IMR-90 (cell line): ENCODE data around the gene ZNF337. TPM values are rescaled to one million over a fixed set of nuclear protein-coding genes. Genes with fewer than 3 reads are reported as not detected.

Experiments used
- ATAC-seq: fragments of 200-7000 bp; cut with Tn5 transposase; 2 replicates; pipeline ENCODE4 v1.9.1; 2020; ENCODE audit warnings: low read depth, mild to moderate bottlenecking, moderate library complexity
- BruUV-seq: library from RNA; stranded (reverse); fragments of 400-500 nt; replicated peaks from 2 replicates; lab custom pipeline; 2021; lab: Mats Ljungman, UMichigan
- CTCF ChIA-PET: fragments of 300-600 bp; formaldehyde crosslinking; extraction: SDS; loops from one replicate; lab custom pipeline; 2021; ENCODE audit warnings: antibody characterized with exemption; lab: Yijun Ruan, JAX
- POLR2A ChIA-PET: fragments of 300-600 bp; sonication (Branson Sonifier 250); formaldehyde crosslinking; loops from one replicate; lab custom pipeline; 2022; ENCODE audit warnings: antibody characterized with exemption; ENCODE audit not compliant: unreplicated experiment; lab: Charles Lee
- DNase-seq: peaks from one replicate; pipeline ENCODE4 v3.0.0; 2013
- H2AFZ ChIP-seq: replicated peaks from 2 replicates; pipeline ENCODE3; 2013; ENCODE audit warnings: low read length, mild to moderate bottlenecking; ENCODE audit not compliant: poor library complexity
- H2AK5ac ChIP-seq: 2 replicates; pipeline ENCODE4 v1.6.1; 2013; ENCODE audit warnings: low read depth, low read length, inconsistent platforms
- H2AK9ac ChIP-seq: replicated peaks from 2 replicates; pipeline ENCODE3; 2013; ENCODE audit warnings: mild to moderate bottlenecking, low read depth, low read length, moderate library complexity; ENCODE audit not compliant: poor library complexity
- H2BK120ac ChIP-seq: 2 replicates; pipeline ENCODE4 v1.6.1; 2013; ENCODE audit warnings: low read depth, low read length, inconsistent platforms
- H2BK15ac ChIP-seq: 3 replicates; pipeline ENCODE4 v1.6.1; 2013; ENCODE audit warnings: low read depth, low read length, inconsistent platforms
- H2BK20ac ChIP-seq: 2 replicates; pipeline ENCODE4 v1.6.1; 2013; ENCODE audit warnings: low read depth, mild to moderate bottlenecking, inconsistent platforms, low read length, moderate library complexity
- H2BK5ac ChIP-seq: 2 replicates; pipeline ENCODE4 v1.6.1; 2013; ENCODE audit warnings: mild to moderate bottlenecking, low read depth, low read length, inconsistent platforms; ENCODE audit not compliant: poor library complexity, severe bottlenecking
- H3K14ac ChIP-seq: replicated peaks from 2 replicates; pipeline ENCODE4 v1.6.1; 2013; ENCODE audit warnings: low read depth, low read length, inconsistent platforms
- H3K18ac ChIP-seq: 2 replicates; pipeline ENCODE4 v1.6.1; 2013; ENCODE audit warnings: low read depth, low read length, control low read depth
- H3K23ac ChIP-seq: 2 replicates; pipeline ENCODE4 v1.6.1; 2013; ENCODE audit warnings: low read depth, low read length, inconsistent platforms
- H3K27ac ChIP-seq: 2 replicates; pipeline ENCODE4 v1.5.1; 2013; ENCODE audit warnings: mild to moderate bottlenecking, control low read depth, low read length; ENCODE audit not compliant: insufficient read depth
- H3K27me3 ChIP-seq: 2 replicates; pipeline ENCODE4 v1.6.1; 2013; ENCODE audit warnings: low read length; ENCODE audit not compliant: control insufficient read depth, insufficient read depth
- H3K36me3 ChIP-seq: 2 replicates; pipeline ENCODE4 v1.6.1; 2013; ENCODE audit warnings: low read length, mixed read lengths; ENCODE audit not compliant: control insufficient read depth, insufficient read depth
- H3K4ac ChIP-seq: 2 replicates; pipeline ENCODE4 v1.6.1; 2013; ENCODE audit warnings: low read depth, low read length, inconsistent platforms
- H3K4me1 ChIP-seq: 2 replicates; pipeline ENCODE4 v1.6.1; 2013; ENCODE audit warnings: low read length, mixed read lengths; ENCODE audit not compliant: control insufficient read depth, insufficient read depth
- H3K4me2 ChIP-seq: 2 replicates; pipeline ENCODE4 v1.6.1; 2013; ENCODE audit warnings: low read depth, mild to moderate bottlenecking, control low read depth, low read length, moderate library complexity
- H3K4me3 ChIP-seq: 2 replicates; pipeline ENCODE4 v1.5.1; 2013; ENCODE audit warnings: low read depth, mild to moderate bottlenecking, control low read depth, low read length, moderate library complexity; ENCODE audit not compliant: insufficient read depth
- H3K56ac ChIP-seq: 2 replicates; pipeline ENCODE4 v1.6.1; 2013; ENCODE audit warnings: low read length, inconsistent platforms; ENCODE audit not compliant: insufficient read depth; ENCODE audit errors: extremely low read depth
- H3K79me1 ChIP-seq, 2 experiments: 2 replicates each; pipeline ENCODE4 v1.6.1; 2013; ENCODE audit warnings: low read length in 2 of 2, inconsistent platforms in 1 of 2, low read depth in 1 of 2
- H3K9ac ChIP-seq: 2 replicates; pipeline ENCODE4 v1.6.1; 2013; ENCODE audit warnings: low read depth, low read length, control low read depth
- H3K9me1 ChIP-seq: 2 replicates; pipeline ENCODE4 v1.6.1; 2013; ENCODE audit warnings: low read length, inconsistent platforms; ENCODE audit not compliant: insufficient read depth
- H3K9me3 ChIP-seq: 2 replicates; pipeline ENCODE4 v1.6.1; 2013; ENCODE audit warnings: low read length; ENCODE audit not compliant: control insufficient read depth, insufficient read depth
- H4K20me1 ChIP-seq: 2 replicates; pipeline ENCODE4 v1.6.1; 2013; ENCODE audit warnings: low read length, inconsistent platforms; ENCODE audit not compliant: insufficient read depth
- H4K5ac ChIP-seq: 2 replicates; pipeline ENCODE4 v1.6.1; 2013; ENCODE audit warnings: mild to moderate bottlenecking, low read depth, low read length, control low read depth
- H4K8ac ChIP-seq, 2 experiments: 2 replicates each; pipeline ENCODE4 v1.6.1; 2013; ENCODE audit warnings: low read depth in 2 of 2, low read length in 2 of 2, control low read depth in 1 of 2, inconsistent platforms in 1 of 2
- H4K91ac ChIP-seq: 2 replicates; pipeline ENCODE4 v1.6.1; 2013; ENCODE audit warnings: low read depth, low read length, inconsistent platforms; ENCODE audit not compliant: insufficient read depth
- CHD1 ChIP-seq: IDR thresholded peaks from 2 replicates; pipeline ENCODE4 v1.6.1; 2012; ENCODE audit warnings: low read depth, low read length, improper control_type of control experiment
- ELK1 ChIP-seq: fragments of 150-350 bp; IDR thresholded peaks from 2 replicates; pipeline ENCODE4 v1.6.1; 2016; ENCODE audit warnings: low read depth, mild to moderate bottlenecking, low read length, moderate library complexity, borderline replicate concordance
- MAZ ChIP-seq: IDR thresholded peaks from 2 replicates; pipeline ENCODE4 v1.6.1; 2012; ENCODE audit warnings: low read depth, mild to moderate bottlenecking, low read length, improper control_type of control experiment, moderate library complexity, borderline replicate concordance
- POLR2A ChIP-seq: IDR thresholded peaks from 2 replicates; pipeline ENCODE4 v1.6.1; 2012; ENCODE audit warnings: mild to moderate bottlenecking, low read depth, low read length
- RAD21 ChIP-seq: IDR thresholded peaks from 2 replicates; pipeline ENCODE4 v1.6.1; 2012; ENCODE audit warnings: low read length, improper control_type of control experiment
- RFX5 ChIP-seq: IDR thresholded peaks from 2 replicates; pipeline ENCODE4 v1.8.0; 2012; ENCODE audit warnings: low read depth, mild to moderate bottlenecking, low read length, moderate library complexity
- WGBS, 2 experiments: methylation state at CpG; one replicate each; pipeline versions ENCODE4 v1.1.5 to v1.1.7; 2013; ENCODE audit warnings: missing lambda C conversion rate in 2 of 2; ENCODE audit not compliant: insufficient read length in 1 of 2; ENCODE audit errors: extremely low coverage in 2 of 2; 5-methylcytosine and 5-hydroxymethylcytosine counted together
- dilution Hi-C: fragments of 300-500 bp; cut with HindIII; formaldehyde crosslinking; loops from one replicate; pipeline ENCODE4 v1.14.3; 2018; ENCODE audit warnings: low sequenced_read_pairs; ENCODE audit not compliant: unreplicated experiment
- in situ Hi-C: fragments of 300-500 bp; cut with MboI; formaldehyde crosslinking; loops from 3 replicates; pipeline ENCODE4 v1.14.3; 2019; ENCODE audit warnings: low sequenced_read_pairs, inconsistent platforms, mixed read lengths
- intact Hi-C: fragments of 100-400 bp; cut with micrococcal nuclease; formaldehyde crosslinking; loops from 2 replicates; pipeline ENCODE4 v1.10.0; 2022
- polyA plus RNA-seq, 3 experiments: library from polyadenylated mRNA; depleted of rRNA; stranded (reverse); fragments of >200 nt; gene quantifications; 2 replicates each; pipeline ENCODE4 v1.2.3, GENCODE V29; 2012; ENCODE audit warnings: low replicate concordance in 1 of 3
- total RNA-seq: library from RNA; depleted of rRNA; stranded (reverse); fragments of >200 nt; gene quantifications from 2 replicates; pipeline ENCODE4 v1.2.3, GENCODE V29; 2012

Gene ZNF337
- total and polyA plus RNA-seq, 2 of the 4 experiments (the other 2 are of a cell fraction): 10.4 to 16.5 TPM

- Histone ChIP-seq H3K14ac (no peak overlapping the region), H3K18ac (no peak overlapping the region), H2BK20ac (no peak overlapping the region), H3K4me3 (no peak overlapping the region), H4K91ac (no peak overlapping the region), H3K9ac (no peak overlapping the region), H3K36me3 (no peaks in the 10 kb centered on the region), H4K8ac (no peak overlapping the region), H2AK9ac (no peak overlapping the region), H2BK120ac (no peak overlapping the region), H3K4me2 (no peak overlapping the region), H3K27me3 (no peaks in the 10 kb centered on the region), H3K4me1 (no peaks in the 10 kb centered on the region), H3K56ac (no peak overlapping the region), H3K9me3 (no peaks in the 10 kb centered on the region), H2BK15ac (no peak overlapping the region), H4K20me1 (no peaks in the 10 kb centered on the region), H3K23ac (no peak overlapping the region), H2AFZ (no peak overlapping the region), H3K79me1 (no peaks in the 10 kb centered on the region), H3K27ac (no peak overlapping the region), H2BK5ac (no peak overlapping the region), H3K9me1 (no peaks in the 10 kb centered on the region), H2AK5ac (no peak overlapping the region), H4K5ac (no peak overlapping the region), H3K4ac (no peak overlapping the region)
- dilution Hi-C loops (no loop called here), intact Hi-C loops (no loop called here), in situ Hi-C loops (no loop called here)
- no peak for ATAC-seq
- ChIA-PET CTCF (no interaction called here), POLR2A (no interaction called here)
- peak; percentile 36 for DNase-seq
- no TSS peak for BruUV-seq
- no peak for TF ChIP-seq RAD21
- no peak for TF ChIP-seq POLR2A
- TF ChIP-seq CHD1: no peak
- TF ChIP-seq RFX5: no peak
- no peak for TF ChIP-seq MAZ
- no peak for TF ChIP-seq ELK1
- WGBS, 2 experiments: no CpG with 5 or more reads among the region's 2 CpGs
Measured at GRCh38 chr20:25738198-25738597, 41.5 kb upstream of the ZNF337 start.
